DOHH2 (cell line): ENCODE measurements around the gene UBL3.

ENCODE experiments used
- CTCF ChIP-seq: fragments of 200-600 bp; sonication (generic); IDR thresholded peaks from one replicate; pipeline ENCODE4 v1.5.1; 2014; ENCODE audit warnings: antibody characterized with exemption, mild to moderate bottlenecking, low read depth, low read length; ENCODE audit not compliant: poor library complexity, severe bottlenecking
- EZH2phosphoT487 ChIP-seq: fragments of 200-600 bp; sonication (generic); IDR thresholded peaks from 2 replicates; pipeline ENCODE4 v1.6.1; 2017; ENCODE audit warnings: borderline replicate concordance, mild to moderate bottlenecking, antibody characterized with exemption, low read length, moderate library complexity, mixed read lengths

- TF ChIP-seq CTCF (no peak), EZH2phosphoT487 (no peak)
Observed at GRCh38 chr13:29865934-29866333, 15.5 kb upstream of the UBL3 start.
